Measurements from ENCODE around the gene SYNPO2.

GRCh38 chr4:118872181-118872580, 16.5 kb upstream of the SYNPO2 start:
- no peak for TF ChIP-seq CTCF (conservative IDR thresholded peaks at IDR 0.05 in 1 of 2, IDR thresholded peaks at IDR 0.05 in 1 of 2; ENCODE audit: low read depth in 1 of 2, low read length in 2 of 2)
- no peak for TF ChIP-seq EZH2 (IDR thresholded peaks at IDR 0.05; ENCODE audit: low read length, missing control alignments)

Data from fibroblast of lung (primary cell).